ENCODE results near the gene ALDH16A1. TPM values are rescaled to one million over a fixed set of nuclear protein-coding genes. Genes with fewer than 3 reads are reported as not detected.

The ALDH16A1 gene
- total RNA-seq, 1 donor from 2014 or later: 22.5 TPM

- DNase-seq: no peak
These were observed 29.1 kb upstream of the ALDH16A1 start for GRCh38 chr19:49423985-49424303.

- DNase-seq: no peak
These were observed 27.8 kb upstream of the ALDH16A1 start, which contains the start of gene GFY for GRCh38 chr19:49425178-49425577. GFY (plus strand) TSS chr19:49425388; CDS start chr19:49426431, 1,043 bp downstream.

GRCh38 chr19:49425922-49426592 is 27.0 kb upstream of the ALDH16A1 start:
- DNase-seq: no peak

DNA sequence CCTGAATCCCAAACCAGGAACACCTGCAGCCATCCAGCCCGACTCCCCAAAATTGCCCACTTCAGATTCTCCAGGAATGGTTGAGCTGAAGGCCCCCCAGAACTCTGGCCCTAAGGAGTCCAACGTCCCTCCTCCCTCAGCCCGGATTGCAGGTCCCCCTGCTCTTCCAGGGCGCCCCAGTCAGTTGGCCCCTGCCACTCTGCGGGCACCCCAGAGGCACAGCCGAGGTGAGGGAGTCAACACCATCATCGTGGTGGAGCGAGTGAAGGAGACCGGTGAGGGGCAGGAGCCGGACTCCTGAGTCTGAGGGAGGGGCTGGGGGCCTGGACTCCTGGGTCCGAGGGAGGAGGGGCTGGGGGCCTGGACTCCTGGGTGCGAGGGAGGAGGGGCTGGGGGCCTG is 25.7 kb upstream of the ALDH16A1 start:
- no peak for DNase-seq

DNA sequence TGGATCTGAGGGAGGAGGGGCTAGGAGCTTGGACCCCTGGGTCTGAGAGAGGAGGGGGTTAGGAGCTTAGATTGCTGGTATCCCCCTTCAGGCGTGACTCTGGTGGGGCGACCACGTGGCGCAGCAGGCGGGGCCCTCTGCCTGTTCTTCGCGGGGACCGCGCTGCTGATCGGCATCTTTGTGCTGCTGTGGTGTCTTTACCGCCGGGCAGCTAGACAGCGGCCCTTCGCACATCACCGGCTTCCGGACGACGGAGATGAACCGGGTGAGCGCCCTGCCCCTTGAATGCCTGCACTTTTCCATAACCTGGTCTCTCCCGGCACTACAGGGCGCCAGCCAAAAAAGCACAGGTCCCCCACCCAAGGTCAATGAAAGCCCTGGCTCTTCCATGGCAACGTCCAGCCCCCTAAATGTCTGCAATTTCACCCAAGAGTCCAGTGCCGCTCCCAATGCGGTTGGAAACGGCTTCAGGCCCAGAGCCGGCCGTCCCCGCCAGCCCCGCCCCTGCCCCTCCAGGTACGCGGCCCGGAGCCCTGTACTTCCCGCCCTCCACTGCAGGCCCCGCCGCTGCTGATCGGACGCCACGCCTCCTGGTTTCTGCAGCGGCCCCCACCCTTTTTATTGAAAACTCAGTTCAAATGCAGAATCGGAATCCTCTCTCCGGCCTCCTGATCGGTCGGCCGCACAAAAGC is 25.0 kb upstream of the ALDH16A1 start:
- DNase-seq: no peak

- DNase-seq: no peak
These were observed 24.2 kb upstream of the ALDH16A1 start for GRCh38 chr19:49428547-49429451.

GRCh38 chr19:49430172-49430677 is 22.8 kb upstream of the ALDH16A1 start:
- DNase-seq: no peak

DNA sequence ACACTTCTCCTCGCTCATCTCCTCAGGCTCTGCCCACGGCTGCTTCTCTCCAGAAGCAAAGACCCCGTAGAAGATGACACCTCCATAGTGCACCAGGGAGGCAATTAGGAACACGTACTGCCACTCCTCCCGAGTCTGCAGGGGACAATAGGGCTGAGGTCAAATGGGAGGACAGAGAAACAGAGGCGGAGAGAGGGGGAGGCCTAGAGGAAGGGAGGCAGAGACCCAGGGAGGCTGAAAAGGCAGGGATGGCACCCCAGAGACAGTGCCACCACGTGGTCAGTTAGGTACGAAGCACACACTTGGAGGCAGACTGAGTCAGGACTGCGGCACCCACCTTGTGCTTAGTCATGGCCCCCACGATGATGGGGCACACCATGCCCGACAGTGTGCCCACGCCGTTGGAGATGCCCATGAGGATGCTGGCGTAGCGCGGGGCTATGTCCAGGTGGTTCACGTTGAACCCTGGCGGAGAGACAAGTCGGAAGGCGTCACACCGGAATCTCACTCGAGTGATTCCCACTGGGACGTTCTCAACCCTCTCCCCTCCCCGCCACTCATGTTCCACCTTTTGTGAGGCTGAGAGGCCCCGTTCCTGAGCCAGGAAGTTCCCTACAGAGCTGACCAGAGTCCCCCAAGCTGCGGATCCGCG is 22.2 kb upstream of the ALDH16A1 start:
- DNase-seq: no peak

- no peak for DNase-seq
These were observed 21.7 kb upstream of the ALDH16A1 start for GRCh38 chr19:49431330-49431749.

DNA sequence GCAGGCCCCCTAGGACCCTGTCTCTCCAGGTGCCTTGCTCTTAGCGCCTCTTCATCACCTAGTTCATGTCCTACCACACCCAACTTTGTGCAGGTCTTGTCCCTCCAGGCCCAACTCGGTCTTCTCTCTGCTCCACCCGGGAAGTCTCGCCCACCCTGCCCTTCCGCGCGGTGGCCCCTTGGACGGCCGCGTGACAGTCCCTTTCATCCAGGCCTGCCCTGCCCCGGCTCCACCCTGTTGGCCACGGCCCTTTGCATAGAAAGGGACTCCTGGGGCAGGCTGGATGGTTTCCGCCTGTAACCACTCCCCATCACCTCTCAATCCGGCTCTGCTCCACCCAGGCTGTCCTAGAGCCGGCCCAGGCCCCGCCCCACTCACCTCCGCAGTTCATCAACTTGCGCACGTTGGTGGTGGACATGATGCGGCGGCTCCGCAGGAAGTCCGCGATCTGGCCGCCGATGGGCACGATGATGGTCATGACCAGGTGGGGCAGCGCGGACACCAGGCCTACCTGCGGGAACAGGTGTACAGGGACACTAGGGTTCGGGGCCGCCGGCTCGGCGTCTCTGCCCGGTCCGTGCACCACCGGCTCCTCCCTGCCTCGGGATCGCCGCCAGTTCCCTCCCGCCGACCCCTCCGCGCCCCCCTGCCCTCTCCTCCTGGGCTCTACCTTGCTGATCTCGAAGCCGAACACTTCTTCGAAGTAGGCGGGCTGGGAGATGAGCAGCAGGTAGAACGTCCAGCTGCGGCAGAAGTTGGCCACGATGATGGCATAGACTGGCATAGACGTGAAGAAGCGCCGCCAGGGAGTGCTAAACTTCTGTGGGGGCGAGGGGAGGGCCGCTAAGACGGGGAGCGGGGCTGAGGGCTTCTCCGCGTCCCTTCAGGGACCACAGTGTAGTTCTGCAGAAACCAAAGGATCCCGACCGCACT is 20.6 kb upstream of the ALDH16A1 start:
- DNase-seq: no peak

- DNase-seq: no peak
These were observed 19.7 kb upstream of the ALDH16A1 start for GRCh38 chr19:49433240-49433901.

- no peak for DNase-seq
These were observed 18.0 kb upstream of the ALDH16A1 start for GRCh38 chr19:49434907-49435583.

- no peak for DNase-seq
These were observed 17.4 kb upstream of the ALDH16A1 start for GRCh38 chr19:49435670-49436069.

- DNase-seq: no peak
These were observed 16.5 kb upstream of the ALDH16A1 start for GRCh38 chr19:49436381-49437017.

- no peak for DNase-seq
These were observed 15.8 kb upstream of the ALDH16A1 start for GRCh38 chr19:49437231-49437630.

- DNase-seq: no peak
These were observed 14.8 kb upstream of the ALDH16A1 start for GRCh38 chr19:49438261-49438660.

DNA sequence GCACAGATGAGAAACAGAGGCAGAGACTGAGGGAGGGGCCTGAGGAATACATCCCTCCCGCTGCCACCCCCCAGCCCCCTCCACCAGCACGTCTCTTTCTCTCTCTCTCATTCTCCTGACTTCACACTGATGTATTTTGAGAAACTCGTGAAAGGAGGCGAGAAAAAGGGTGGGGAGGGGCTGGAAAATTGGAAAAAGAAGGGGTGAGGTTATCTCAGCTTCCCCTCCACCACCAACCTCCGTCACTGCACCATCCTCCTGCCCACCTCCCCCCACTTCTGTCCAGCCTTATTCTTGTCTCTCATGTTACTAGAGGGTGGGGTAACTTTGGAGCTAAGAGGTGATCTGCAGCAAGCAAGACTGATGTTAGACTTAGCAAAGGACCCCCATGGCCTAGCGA is 13.2 kb upstream of the ALDH16A1 start:
- DNase-seq: no peak

GRCh38 chr19:49440439-49441209 is 12.4 kb upstream of the ALDH16A1 start:
- DNase-seq: no peak

Measured in skin of body (tissue), 2 donors.